NCI-H345 treated with DMSO at 0.1 percent for 48 hours (cell line): Measurements from ENCODE around the gene CSGALNACT2.
A peak's percentile ranks its signal among the peaks of the same experiment; 100 is the strongest.
"Not testable (repeated sequence)": the region's sequence is repeated elsewhere in the genome, so short reads cannot be mapped to it uniquely, and the experiment has no call there.

Experiments used
- DNase-seq: peaks from one replicate; lab custom pipeline; 2025; ENCODE audit not compliant: unreplicated experiment; lab: John Stamatoyannopoulos, UW

Gene CSGALNACT2

GRCh38 chr10:43137717-43138020 is 576 bp upstream of the CSGALNACT2 start:
- DNase-seq = no peak

GRCh38 chr10:43138757-43139241 is 554 bp downstream of the CSGALNACT2 start:
- no peak for DNase-seq

DNA sequence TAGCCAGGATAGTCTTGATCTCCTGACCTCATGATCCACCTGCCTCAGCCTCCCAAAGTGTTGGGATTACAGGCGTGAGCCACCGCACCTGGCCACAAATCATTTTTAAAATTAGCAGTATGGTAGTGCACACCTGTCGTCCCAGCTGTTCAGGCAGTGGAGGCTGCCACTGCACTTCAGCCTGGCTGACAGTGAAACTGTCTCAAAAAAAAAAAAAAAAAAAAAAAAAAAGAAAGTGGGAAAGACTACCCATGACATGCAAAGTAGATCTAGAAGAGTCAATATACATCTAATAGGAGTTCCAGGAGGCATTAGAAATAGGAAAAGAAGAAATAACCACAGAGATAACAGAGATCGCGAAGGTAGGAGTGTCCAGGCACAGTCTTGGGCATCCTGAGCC is 3.2 kb downstream of the CSGALNACT2 start:
- DNase-seq = no peak

GRCh38 chr10:43145311-43145710 is 7.1 kb downstream of the CSGALNACT2 start:
- DNase-seq = no peak

DNA sequence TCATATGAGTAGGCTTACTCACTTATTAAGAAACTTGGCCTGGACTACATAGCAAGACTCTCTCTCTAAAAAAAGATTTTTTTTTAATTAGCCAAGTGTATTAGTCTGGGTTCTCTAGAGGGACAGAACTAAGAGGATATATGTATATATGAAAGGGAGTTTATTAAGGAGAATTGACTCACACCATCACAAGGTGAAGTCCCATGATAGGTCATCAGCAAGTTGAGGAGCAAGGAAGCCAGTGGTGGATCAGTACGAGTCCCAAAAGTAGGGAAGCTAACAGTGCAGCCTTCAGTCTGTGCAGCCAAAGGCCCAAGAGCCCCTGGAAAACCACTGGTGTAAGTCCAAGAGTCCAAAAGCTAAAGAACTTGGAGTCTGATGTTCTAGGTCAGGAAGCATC is 7.7 kb downstream of the CSGALNACT2 start:
- DNase-seq = not testable (repeated sequence)

DNA sequence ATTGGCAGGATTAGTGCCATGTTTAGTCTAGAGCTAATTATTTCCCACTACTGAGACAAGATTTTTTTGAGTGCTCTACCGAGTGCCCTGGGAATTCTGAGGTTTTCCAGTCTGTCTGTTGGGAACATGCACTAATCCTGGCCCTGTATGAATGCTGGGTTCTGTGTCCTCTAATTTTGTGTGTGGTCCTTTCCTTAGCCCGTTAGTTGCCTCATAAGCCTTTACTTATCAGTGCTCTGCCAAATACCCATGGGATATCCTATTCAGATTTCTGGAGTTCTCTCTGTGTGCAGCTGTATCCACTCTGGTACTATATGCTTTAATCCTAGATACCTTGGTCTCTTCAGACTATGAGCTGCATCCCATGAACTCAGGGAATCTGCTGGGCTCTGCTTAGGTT is 13.1 kb downstream of the CSGALNACT2 start:
- DNase-seq = no peak

DNA sequence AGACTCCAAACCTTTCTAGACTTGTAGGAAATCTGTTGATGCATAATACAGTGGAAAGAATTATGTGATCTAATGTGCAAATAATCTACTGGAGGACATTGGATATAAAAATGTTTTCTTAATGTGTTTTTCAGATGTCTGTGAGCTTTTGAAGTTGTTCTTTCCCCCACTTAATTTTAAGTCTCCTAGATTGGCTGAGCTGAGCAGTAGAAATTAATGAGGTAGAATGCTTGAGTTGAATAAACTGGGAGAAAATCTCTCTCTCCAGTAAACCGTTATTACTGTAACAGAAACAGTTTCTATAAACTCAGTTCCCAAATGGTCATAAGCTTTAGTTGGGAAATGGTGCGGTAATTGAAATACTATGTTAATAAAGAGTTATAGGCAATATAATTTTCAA is 15.7 kb downstream of the CSGALNACT2 start:
- DNase-seq = no peak

GRCh38 chr10:43155221-43155620 is 17.0 kb downstream of the CSGALNACT2 start:
- no peak for DNase-seq

GRCh38 chr10:43155741-43156140 is 17.5 kb downstream of the CSGALNACT2 start:
- DNase-seq = no peak

GRCh38 chr10:43156590-43157341 is 18.5 kb downstream of the CSGALNACT2 start:
- no peak for DNase-seq

- DNase-seq = no peak
Observed at GRCh38 chr10:43158636-43159035, 20.4 kb downstream of the CSGALNACT2 start.

- DNase-seq = no peak
Observed at GRCh38 chr10:43160046-43160920, 22.0 kb downstream of the CSGALNACT2 start.

GRCh38 chr10:43160921-43161255 is 22.6 kb downstream of the CSGALNACT2 start:
- DNase-seq = no peak

DNA sequence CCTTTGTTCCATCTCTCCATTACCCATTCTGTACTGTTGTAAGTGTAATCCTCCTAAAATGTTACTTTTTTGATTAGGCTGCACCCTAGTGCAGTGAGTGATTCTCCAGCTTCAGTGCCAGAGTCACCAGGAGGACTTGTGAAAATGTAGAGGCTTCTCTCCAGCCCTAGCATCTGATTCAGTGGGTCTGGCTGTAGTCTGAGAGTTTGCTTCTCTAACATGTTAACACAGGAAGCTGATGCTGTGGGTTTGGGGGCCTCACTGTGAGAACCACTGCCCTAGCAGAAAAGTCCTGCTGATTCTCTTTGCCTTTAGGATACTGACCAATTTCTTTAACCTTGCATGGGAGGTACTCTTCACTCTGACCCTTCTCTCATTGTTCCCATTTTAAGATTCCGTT is 24.4 kb downstream of the CSGALNACT2 start:
- DNase-seq = no peak

GRCh38 chr10:43166207-43166879 is 28.1 kb downstream of the CSGALNACT2 start:
- no peak for DNase-seq

DNA sequence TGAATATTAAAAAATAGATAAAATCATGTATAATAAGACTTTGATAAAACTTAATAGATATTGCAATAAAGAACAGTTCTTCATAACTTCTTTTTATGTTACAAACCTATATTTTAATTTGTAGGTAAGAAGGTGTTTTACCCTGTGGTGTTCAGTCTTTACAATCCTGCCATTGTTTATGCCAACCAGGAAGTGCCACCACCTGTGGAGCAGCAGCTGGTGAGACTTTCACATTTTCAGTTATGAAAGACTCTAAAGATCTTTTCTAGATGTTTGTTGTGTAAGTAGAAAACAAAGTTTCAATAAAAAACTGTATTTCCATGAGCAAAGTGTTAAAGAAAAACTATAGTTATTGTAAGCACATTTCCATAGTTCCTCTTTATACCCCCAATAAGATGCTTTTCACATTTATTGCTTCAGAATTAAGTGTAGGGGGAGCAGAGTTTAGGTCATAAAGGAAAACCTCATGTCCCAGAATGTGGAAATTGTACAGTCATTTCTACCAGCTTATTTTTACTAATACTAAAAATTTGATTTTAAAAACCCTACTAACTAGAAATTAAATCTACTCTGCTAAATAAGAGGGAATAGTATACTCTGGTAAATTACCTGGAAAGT is 28.7 kb downstream of the CSGALNACT2 start:
- peak; percentile 27 for DNase-seq

GRCh38 chr10:43167498-43167889 is 29.2 kb downstream of the CSGALNACT2 start:
- no peak for DNase-seq

- DNase-seq = no peak
Observed at GRCh38 chr10:43170491-43170890, 32.2 kb downstream of the CSGALNACT2 start.

DNA sequence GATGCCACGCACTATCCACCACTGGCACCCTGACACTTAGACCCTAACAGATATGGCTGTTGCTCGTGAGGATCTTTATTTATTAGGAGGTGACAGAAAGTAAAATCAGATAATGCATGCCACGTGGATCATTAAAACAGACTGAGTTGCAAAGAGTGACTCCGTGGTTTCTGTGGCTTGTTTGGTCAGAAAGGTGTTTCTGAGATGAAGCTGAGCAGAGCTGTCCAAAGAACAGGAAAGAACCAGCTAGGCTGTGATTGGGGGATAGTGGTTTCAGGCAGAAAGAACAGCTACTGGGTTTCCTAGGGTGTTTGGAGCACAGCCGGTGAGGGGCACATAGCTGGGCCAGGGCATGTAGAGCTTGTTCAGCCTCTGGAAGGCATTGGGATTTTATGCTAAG is 34.4 kb downstream of the CSGALNACT2 start:
- DNase-seq = no peak

DNA sequence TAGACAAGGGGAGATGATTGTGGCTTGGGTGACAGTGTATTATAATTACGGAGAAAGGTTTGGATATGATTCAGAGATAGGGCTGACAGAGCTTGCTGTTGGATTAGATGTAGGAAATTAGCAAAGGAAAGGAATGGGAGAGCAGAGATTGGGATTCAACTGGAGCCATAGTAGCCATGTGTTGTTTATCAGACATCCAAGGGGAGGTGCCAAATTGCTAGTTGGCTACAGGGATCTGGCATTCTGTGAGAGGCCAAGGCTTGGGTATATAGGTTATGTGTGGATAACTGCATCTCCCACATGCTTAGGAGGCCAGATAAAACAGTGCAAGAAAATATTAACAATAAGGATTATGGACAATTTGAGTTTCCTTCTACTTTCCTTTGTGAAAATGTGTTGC is 34.9 kb downstream of the CSGALNACT2 start:
- DNase-seq = no peak

DNA sequence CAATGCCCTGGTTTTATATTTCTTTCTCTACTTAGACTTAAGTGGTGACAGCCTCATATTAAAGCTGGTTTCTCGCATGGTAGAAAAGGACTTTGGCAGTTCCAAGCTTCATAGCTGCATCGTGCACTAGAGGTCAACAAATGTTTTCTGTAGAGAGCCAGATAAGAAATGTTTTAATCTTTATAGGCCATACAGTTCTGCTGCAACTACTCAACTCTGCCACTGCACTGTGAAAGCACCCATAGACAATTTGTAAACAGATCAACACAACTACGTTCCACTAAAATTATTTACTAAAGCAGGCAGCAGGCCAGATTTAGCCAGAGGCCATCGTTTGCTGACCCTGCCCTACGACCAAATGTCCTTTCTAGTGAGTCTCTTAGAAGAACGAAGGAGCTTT is 36.7 kb downstream of the CSGALNACT2 start:
- DNase-seq = no peak
